T-helper 1 cell treated with Interleukin-12 subunit alpha and Interleukin-12 subunit beta and Interleukin-4 antibody, amounts not matched to agents 30 ng/mL and 1 ng/mL, for 36 hours (primary cell): ENCODE measurements around the gene RALGAPA1. TPM values are rescaled to one million over a fixed set of nuclear protein-coding genes. Genes with fewer than 3 reads are reported as not detected.
"Not testable (repeated sequence)": the region's sequence is repeated elsewhere in the genome, so short reads cannot be mapped to it uniquely, and the experiment has no call there.

Experiments
- intact Hi-C: fragments of 100-400 bp; cut with micrococcal nuclease; formaldehyde crosslinking; loops from one replicate; pipeline ENCODE4 v1.15.1; 2024
- total RNA-seq: library from RNA; stranded (reverse); gene quantifications from 2 replicates; pipeline ENCODE4 v1.2.3, GENCODE V29; 2022

Gene RALGAPA1
- total RNA-seq, 1 donor from 2014 or later, result 57.2 TPM

DNA sequence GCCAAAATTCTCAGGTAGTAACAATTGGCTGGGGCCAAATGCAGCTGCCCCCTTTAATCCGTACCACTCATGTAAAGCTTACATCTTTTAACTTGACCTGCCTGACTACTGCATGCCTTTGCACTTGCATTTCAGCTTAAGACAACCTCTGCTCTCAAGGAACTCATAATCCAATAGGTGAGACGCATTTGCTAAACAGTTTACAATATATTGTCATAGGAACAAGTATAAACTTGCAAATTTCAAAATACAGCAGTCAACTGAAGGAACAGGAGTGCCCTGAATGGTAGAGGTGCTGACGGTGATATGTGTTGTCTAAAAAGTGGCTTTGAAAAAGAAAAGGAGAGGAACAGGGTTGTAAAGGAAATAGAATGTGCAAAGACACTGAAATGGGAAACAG is 13.4 kb upstream of the RALGAPA1 start:
- intact Hi-C loops, result loop anchor here (1.0 kb wide), 1 partner anchor 13 kb away; the partner anchor contains the start of gene RALGAPA1

DNA sequence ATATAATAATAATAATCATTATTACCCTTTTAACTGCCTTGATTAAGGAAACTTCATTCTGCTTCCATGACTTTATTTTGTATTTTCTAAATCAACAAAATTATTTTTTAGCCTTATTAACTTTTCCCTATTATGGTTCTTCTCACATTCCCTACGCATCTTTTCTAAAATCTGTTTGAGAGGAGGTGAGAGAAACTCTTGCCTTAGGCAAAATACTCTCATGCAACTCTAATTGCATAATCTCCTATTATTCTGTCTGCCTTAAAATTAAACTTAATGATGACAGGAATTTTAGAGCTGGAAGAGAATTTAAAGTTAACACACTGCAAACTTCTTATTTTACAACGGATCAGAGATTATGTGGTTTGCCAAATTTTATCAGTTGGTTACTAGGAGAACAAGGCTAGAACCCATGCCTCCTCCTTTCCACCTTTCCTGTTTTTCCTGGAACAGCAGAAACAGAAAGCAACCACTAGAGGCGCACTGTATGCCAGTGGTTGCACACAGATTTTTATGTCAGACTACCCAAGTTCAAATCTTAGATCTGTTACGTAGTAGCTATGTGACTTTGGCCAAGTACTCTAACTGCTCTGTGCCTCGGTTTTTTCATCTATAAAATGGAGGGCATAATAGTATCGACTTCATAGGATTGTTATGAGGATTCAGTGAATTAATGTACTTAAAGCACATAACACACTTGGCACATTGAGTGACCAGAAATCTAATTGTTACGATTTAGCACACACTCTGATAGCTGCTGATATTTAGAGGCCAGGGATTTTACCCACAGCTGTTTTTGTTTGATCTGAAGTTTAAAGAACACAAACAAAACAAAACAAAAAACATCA is 12.7 kb upstream of the RALGAPA1 start:
- intact Hi-C loops, result loop anchor here (1.0 kb wide), 1 partner anchor 12 kb away; the partner anchor contains the start of gene RALGAPA1

DNA sequence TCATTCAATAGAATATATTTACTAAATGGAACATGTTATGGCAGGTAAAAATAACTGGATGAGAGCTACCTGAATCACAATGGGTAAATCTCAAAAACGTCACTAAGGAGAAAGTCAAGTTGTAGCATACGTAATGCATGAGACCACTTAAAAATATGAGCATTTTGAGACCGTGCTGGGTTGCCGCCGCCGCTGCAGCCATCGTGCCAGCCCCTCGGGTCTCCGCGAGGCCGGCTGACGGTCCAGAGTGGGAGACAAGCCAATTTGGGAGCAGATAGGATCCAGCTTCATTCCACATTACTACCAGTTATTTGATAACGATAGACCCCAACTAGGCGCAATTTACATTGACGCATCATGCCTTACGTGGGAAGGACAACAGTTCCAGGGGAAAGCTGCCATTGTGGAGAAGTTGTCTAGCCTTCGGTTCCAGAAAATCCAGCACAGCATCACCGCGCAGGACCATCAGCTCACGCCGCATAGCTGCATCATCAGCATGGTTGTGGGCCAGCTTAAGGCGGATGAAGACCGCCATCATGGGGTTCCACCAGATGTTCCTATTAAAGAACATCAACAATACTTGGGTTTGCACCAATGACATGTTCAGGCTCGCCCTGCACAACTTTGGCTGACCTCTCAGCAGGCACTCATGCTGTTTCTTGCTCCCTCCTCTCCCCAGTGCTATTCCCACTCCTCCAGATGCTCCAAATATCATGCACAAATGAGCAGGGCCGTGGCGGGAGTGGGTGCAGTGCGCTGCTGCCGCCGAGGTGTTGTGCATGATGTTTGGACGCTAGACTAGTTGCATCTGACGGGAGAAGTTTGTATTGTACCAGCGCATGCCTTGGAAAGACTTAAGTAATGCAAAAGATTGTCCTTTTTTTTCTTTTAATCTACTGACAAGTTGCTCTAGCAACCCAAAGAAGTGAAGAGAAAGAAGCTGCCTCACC is 10.8 kb upstream of the RALGAPA1 start:
- intact Hi-C loops, result no loop called here

DNA sequence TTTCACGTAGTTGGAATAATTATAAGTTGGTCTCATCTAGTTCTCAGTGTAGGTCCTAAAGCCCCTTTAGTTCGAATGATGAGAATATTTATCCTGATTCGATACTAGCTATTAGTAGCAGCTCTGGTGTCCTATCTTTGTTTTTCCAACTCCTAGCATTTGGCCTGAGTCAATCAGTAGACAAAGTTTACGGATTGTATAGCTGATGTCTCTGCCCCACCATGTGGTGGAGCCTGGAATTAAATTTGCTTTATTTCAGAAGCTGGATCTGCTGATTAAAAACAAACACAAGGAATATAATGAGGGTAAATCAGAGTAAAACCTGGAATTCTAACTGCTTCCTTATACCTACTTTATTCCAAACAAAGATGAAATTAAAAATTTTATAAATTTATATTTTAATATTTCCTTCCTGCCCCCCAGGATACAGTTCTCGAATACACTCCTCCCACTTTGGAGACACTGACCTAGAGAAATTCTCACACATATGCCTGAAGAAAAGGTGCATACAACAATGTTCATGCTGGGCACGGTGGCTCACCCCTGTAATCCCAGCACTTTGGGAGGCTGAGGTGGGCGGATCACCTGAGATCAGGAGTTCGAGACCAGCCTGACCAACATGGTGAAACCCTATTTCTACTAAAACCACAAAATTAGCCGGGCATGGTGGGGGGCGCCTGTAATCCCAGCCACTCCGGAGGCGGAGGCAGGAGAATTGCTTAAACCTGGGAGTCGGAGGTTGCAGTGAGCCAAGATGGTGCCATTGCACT is 9.4 kb upstream of the RALGAPA1 start:
- intact Hi-C loops, result loop anchor here (1.0 kb wide), 2 partner anchors 8 to 396 kb away; partner anchors contain the start of gene BRMS1L

DNA sequence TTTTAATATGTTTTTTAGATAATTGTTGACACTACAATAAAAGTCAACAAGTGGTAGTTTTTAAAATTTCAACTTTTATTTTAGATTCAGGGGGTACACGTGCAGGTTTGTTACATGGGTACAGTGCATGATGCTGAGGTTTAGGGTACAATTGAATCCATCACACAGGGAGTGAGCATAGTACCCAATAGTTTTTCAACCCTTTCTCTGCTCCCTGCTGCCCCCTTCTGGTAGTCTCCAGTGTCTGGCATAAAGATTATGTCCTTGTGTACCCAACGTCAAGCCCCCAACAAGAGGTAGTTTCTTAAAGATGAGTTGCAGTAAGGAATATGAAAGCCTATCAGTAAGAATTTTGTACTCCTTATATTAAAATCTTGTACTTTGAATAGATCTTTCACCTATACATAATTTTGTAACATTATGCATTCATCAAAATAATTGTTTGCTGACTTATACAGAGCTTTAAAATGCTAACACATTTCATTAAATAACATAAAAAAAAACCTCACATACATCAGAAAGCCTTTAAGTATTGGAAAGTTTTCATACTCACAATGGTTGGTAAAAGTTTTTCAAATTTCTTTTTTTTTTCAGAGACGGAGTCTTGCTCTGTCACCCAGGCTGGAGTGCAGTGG is 5.4 kb upstream of the RALGAPA1 start:
- intact Hi-C loops, result loop anchor here (1.0 to 5.0 kb wide), 8 partner anchors 12 to 882 kb away; partner anchors contain the start of genes BRMS1L and INSM2

DNA sequence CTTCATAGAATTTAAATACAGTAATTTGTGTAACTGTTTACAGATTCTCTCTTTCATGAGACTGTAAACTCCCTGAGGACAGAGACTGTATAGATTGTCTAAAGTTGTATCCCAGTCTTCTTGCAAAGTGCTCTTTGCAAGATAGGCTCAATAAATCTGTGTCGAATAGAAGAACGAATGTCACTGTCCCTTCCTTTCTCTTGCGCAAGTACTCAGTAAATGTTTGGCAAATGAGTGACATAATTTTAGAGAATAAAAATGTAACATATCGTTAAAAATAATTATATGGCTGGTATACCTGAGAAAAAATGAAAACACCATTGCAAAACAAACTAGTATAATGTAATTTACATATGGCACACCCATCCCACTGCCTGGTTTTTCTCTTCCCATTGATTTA is 1.9 kb upstream of the RALGAPA1 start:
- intact Hi-C loops, result loop anchor here (5.0 kb wide), 2 partner anchors 121 to 879 kb away; no protein-coding TSS in a partner anchor

DNA sequence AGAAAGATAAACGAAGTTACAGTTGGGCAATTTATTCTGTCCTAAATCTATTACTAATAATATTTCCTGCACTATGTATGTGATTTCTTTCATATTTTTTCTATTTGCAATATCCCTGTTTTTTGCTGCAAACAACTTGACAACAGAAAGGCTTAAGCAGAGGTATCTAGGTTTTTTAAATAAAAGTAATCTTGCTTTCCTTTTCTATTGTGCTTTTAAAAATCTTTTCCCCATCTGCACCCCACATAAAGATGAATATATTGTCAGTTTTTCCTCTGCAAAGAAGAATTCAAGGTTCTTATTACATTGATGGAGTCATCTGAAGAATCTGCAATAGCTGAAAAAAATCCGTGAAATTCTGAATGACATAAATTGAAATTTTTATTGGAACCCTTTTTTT is 502 bp upstream of the RALGAPA1 start:
- intact Hi-C loops, result loop anchor here (1.0 to 5.0 kb wide), 13 partner anchors 13 to 1347 kb away; partner anchors contain the start of genes BRMS1L, FAM177A1, MBIP and PRORP

DNA sequence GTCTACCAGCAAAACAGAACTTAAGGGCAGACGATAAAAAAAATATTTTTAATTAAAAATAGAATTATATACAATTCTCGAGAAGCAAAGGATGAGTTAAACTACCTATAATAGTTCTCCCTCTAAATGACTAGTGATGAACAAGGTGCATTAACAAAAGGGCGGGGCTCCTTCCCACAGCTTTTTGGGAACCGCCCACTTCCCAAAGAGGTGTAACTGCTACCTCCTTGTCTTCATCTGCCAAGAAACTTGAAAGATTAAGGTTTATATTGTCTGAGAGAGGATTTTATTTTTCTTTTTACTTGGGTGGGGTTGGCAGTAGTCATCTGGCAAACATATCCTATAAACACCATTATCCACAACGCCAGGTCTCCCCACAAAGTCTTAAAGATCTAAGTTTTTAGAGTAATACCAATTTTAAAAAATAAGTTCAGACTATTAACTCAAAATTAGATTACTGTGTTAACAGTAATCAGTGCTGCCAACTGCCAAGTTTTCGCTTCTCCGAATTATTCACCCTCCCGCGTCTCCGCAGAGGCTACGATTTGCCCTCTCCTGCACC is 938 bp downstream of the RALGAPA1 start:
- intact Hi-C loops, result loop anchor here (2.0 to 5.0 kb wide), 5 partner anchors 66 to 1346 kb away; partner anchors contain the start of genes PSMA6 and SPTSSA

DNA sequence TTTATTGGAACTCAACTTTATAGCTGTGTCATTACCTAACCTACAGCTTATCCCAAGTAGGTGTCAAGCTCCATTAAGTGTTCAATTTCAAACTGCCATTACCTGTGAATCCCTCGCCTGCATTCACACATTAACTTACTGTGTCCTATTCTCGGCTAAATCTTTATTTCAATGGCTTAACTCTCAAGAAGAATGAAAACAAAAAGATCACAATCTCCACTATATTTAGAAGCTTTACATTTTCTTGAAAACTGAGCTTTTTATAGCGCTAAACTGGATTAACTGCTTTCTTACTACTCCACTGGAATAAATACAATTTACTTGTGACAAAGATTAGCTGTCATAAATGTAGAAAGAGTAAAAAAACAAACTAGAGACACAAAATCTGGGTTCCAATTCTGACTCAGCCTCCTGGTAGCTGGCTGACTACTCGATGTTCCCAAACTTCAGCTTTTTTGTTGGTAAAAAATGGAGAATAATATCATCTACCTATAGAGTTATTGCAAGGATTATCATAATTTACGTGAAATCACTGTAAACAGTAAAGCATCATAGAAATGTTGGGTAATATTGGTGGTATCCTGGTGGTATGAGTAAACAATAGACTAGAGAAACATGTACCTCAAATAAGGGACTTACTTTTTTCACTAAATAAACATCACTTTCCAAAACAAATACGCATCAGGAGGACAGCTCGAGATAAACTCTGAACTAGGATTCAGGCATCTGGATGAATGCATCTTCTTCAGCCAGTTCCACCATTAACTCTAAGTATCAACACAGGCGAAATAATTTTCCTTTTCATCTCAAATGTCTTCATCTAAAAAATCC is 1.7 kb downstream of the RALGAPA1 start:
- intact Hi-C loops, result loop anchor here (5.0 kb wide), 3 partner anchors 65 to 1345 kb away; partner anchors contain the start of genes PSMA6 and SPTSSA

DNA sequence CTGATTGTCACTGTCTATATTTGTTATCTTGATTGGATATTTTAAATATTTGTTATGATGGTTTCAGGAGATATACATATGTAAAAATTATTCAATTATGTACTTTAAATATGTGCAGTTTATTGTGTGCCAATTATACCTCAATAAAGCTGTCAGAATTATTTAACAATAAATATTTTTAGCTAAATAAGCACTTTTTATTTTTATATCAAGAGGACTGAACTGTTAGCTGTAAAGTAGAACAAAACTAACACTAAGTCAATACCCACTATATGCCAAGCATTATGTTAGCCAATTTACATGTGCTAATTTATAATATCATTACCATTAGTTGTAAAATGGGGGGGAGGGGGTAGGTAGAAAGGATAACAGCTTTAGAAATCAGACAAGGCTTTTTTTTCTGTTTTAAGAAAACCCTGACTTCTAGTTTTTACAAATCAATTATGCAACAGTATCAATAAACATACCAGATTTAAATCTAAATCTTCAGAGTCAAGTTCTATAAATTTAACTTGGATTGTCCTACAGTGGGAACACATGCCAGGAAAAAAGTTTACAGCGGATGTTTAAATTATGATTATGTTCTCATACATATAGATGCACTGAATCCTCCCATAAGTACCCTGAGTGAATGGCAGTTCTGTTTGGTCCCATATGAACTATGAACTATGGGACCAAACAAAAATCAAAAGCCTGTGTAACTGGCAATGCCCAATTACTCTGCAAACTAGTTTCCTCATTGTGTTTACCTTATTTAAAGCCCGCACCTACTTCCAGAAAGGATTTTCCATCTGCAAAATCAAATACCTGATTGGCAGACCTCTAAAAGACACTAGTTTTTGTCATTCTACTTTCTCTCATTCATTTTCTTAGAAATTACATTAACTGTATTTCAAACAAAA is 2.8 kb downstream of the RALGAPA1 start:
- intact Hi-C loops, result loop anchor here (5.0 kb wide), 3 partner anchors 64 to 1344 kb away; partner anchors contain the start of genes PSMA6 and SPTSSA

DNA sequence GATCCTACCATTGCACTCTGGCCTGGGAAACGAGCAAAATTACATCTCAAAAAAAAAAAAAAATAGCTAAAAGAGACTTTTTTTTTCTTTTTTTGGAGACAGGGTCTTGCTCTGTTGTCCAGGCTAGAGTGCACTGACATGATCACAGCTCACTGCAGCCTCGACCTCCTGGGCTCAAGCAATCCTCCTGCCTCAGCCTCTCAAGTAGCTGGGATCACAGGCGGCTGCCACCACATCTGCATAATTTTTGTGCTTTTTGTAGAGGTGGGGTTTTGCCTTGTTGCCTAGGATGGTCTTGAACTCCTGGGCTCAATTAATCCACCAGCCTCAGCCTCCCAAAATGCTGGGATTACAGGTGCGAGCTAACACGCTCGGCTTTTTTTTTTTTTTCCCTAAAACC is 11.3 kb downstream of the RALGAPA1 start:
- intact Hi-C loops, result no loop called here

DNA sequence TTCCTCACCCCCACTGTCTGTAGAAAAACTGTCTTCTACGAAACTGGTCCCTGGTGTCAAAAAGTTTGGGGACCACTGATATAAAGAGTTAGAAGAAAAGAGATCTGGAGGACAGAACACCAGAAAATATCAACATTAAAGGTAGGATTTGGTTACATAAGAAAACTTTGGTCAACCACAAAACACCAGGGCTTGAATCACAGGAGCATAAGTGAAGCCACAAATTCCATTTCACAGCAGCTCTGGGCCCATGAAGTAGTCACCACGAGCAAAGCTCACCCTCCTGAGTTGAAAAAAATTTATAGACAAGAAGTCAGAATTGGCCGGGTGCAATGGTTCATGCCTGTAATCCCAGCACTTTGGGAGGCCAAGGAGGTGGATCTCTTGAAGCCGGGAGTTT is 19.4 kb downstream of the RALGAPA1 start:
- intact Hi-C loops, result no loop called here

DNA sequence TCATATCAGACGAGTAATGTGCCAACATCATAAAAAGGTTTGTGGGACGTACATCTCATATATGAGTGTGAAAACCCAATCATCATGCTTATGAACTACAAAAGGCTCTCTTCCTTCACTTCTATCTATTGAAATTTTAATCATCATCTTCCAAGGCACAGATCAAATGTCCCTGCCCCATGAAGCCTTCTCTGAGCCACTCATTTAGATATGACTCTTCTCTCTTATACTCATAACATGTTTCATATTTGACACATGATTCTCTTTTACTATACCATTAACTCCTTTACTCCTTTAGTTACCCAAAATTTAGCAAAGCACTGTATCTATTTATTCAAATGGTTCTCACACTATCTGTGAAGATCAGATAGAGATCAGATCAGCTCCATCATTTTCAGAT is 22.2 kb downstream of the RALGAPA1 start:
- intact Hi-C loops, result no loop called here

DNA sequence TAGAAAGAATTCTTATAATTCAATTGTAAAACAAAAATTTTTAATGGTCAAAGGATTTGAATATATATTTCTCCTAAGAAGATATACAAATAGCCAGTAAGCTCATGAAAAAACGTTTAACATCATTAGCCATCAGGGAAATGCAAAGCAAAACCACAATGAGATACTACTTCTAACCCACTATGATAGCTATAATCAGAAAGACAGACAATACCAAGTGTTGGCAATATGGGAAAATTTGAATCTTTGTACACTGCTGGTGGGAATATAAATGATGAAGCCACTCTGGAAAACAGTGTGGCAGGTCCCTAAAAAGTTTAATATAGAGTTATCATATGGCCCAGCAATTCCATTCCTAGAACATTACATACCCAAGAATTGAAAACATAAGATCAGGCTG is 25.4 kb downstream of the RALGAPA1 start:
- intact Hi-C loops, result no loop called here

DNA sequence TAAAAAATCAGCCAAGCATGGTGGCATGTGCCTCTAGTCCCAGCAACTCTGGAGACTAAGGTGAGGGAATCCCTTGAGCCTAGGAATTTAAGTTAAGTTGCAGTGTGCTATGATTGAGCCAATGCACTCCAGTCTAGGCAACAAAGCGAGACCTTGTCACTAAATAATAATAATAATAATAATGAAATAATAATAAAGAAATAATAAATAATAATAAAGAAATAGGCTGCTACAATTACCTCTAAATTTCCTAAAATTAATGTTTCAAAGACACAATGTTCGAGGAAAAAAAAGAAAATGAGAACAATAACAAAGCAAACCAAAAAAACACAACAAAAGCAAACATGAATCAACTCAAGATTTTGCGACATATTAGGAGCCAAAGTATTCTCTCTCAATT is 29.7 kb downstream of the RALGAPA1 start:
- intact Hi-C loops, result no loop called here

DNA sequence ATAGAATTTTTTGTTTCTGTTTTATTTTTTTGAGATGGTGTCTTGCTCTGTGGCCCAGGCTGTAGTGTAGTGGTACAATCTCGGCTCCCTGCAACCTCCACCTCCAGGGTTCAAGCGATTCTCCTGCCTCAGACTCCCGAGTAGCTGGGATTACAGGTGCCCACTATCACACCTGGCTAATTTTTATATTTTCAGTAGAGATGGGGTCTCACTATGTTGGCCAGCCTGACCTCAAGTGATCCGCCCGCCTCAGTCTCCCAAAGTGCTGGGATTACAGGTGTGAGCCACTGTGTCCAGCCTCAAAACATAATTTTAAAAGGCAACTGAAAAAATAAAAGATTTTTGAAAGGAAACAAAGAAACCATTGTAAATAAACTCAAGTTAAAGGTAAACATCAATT is 31.5 kb downstream of the RALGAPA1 start:
- intact Hi-C loops, result not testable (repeated sequence)

DNA sequence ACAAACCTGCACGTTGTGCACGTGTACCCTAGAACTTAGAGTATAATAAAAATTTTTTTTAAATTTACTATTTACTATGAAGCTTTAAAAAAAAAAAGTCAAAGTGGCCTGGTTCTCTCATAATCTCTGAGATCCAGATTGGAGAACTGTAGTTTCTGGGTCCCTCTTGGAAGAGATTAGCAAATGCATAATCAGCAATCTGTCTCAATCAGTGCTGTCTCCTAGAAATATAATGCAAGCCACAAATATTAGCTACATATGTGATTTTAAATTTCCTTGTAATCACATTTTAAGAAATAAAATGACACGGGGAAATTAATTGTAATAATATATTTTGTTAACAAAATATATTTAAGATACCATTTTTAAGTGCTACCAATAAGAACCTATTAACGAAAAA is 32.3 kb downstream of the RALGAPA1 start:
- intact Hi-C loops, result no loop called here

DNA sequence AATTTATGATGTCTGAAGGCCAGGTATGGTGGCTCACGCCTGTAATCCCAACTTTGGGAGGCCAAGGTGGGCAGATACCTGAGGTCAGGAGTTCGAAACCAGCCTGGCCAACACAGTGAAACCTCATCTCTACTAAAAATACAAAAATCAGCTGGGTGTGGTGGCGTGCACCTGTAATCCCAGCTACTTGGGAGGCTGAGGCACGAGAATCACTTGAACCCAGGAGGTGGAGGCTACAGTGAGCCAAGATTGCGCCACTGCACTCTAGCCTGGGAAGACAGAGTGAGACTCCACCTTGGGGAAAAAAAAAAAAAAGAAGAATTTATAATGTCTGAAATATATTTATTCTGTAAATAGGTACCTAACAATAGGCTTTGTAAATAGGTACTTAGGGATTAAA is 33.0 kb downstream of the RALGAPA1 start:
- intact Hi-C loops, result not testable (repeated sequence)
